ENCODE measurements around the gene ABHD14A.

DNA sequence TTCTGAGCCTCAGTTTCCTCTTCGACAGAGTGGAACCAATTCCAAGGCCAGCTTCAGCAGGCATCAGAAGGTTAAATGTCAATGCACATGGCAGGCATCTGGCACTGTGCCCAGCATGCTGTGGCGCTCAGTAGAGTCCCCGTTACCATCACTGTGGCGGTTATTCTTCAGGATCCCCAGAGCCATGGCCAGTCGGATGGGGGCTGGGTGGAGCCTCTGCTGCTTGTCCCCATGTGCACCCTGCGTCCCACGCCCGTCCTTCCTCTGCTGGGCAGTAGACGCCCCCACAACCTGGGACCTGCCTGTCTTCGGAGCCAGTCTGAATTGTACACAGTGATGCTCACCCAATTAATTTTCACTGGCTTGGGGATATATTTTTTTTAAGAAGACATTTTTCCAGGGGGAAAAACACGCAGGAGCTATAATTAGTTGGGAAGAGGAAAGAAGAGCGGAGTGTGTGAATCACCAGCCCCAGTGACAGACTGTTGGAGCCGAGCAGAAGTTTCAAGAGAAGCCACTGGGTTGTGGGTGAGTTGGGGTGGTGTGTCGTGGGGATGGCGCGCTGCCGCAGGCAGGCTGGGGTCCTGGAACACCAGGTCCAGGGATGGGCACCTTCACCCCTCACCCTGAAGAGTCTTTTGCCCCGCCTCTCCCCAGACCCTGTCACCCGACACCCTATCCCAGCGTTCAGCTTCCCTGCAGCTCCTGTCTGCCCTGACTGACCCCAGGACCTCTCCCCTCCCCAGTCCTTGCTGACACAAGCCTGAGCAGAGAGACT lies 47.6 kb downstream of the ABHD14A start:
- TF ChIP-seq, protein P1, sequence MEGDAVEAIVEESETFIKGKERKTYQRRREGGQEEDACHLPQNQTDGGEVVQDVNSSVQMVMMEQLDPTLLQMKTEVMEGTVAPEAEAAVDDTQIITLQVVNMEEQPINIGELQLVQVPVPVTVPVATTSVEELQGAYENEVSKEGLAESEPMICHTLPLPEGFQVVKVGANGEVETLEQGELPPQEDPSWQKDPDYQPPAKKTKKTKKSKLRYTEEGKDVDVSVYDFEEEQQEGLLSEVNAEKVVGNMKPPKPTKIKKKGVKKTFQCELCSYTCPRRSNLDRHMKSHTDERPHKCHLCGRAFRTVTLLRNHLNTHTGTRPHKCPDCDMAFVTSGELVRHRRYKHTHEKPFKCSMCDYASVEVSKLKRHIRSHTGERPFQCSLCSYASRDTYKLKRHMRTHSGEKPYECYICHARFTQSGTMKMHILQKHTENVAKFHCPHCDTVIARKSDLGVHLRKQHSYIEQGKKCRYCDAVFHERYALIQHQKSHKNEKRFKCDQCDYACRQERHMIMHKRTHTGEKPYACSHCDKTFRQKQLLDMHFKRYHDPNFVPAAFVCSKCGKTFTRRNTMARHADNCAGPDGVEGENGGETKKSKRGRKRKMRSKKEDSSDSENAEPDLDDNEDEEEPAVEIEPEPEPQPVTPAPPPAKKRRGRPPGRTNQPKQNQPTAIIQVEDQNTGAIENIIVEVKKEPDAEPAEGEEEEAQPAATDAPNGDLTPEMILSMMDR (IDR thresholded peaks at IDR 0.05; ENCODE audit: low read depth, low read length), result no peak
- no peak for TF ChIP-seq EZH2phosphoT487 (IDR thresholded peaks at IDR 0.05; ENCODE audit: low read depth)

Data from OCI-LY3 (cell line).